ENCODE data around the gene INSL4.

Gene INSL4

GRCh38 chr9:5231212-5231611 lies at the start of gene INSL4:
INSL4 (plus strand) TSS chr9:5231419; CDS start chr9:5231524, 105 bp downstream.
- DNase-seq (ENCODE audit: low read depth in 2 of 2) = no peak

GRCh38 chr9:5184776-5185175 lies 46.4 kb upstream of the INSL4 start:
- no peak for DNase-seq (ENCODE audit: low read depth in 2 of 2)

DNA sequence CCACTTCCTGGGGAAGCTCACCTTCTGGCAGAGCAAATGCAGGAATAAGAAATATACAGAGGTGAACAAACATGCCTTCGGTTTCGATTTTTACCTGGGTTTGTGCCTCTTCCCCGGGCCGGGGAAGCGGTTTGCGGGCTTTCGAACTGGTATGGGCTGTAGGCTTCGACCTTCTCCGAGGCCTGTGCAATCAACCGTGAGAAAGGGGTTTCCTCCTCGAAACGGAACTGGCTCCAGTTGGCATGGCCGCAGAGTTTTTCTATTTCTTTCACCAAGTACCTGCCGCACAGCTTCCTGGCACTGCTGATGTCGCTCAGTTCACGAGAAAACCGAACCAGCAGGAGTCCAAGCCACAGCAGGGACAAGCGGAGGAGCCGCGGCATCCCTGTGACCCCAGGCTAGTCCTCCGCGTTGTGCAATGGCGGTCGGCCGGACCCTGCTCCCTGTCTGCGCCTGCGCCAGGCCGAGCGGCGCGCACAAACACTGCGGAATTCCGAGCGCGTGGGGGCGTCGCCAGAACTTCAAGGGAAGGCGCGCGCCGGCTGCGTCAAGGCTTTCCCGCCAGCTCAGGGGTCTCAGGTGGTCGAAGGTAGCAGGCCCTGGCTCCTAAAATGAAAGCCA lies 45.9 kb upstream of the INSL4 start, which contains the start of gene INSL6:
TSS of gene INSL6 (minus strand) at position 420 of the 621 bp plus-strand sequence. CDS start at position 383, 37 bp downstream.
- DNase-seq (ENCODE audit: low read depth in 2 of 2) = no peak

DNA sequence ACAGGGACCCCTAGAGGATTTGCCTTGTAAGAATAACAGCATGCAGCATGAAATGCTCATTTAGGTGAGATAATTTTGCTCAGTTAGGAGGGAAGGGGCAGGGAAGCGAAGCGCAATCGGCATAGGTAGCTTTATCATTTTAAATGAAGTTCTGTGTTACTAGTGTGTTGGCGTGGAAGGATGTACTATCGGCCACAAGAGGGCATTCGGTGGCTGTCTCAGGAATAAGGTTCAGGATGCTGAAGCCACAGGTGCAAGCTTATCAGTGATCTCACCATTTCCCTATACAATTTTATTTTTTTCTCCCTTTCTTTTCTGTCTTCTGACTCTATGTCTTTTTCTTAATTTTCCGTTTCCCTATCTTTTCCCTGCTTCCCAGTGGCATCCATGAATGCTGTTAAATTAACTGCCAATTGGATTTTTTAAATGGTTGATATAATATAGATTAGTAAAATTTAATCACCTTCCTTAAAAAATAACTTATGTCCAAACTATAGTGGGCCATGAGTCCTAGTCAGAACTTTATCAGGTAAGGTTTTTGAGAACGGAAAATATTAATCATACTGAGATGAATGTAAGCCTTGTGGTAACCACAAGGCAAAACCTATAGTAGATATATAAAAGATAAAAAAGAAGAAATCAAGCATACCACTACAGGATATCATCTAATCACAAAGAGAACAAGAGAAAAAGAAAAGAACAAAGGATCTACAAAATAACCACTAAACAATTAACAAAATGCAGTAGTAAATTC lies 44.6 kb upstream of the INSL4 start:
- peak; percentile 6 to 30 for DNase-seq (ENCODE audit: low read depth in 2 of 2)

DNA sequence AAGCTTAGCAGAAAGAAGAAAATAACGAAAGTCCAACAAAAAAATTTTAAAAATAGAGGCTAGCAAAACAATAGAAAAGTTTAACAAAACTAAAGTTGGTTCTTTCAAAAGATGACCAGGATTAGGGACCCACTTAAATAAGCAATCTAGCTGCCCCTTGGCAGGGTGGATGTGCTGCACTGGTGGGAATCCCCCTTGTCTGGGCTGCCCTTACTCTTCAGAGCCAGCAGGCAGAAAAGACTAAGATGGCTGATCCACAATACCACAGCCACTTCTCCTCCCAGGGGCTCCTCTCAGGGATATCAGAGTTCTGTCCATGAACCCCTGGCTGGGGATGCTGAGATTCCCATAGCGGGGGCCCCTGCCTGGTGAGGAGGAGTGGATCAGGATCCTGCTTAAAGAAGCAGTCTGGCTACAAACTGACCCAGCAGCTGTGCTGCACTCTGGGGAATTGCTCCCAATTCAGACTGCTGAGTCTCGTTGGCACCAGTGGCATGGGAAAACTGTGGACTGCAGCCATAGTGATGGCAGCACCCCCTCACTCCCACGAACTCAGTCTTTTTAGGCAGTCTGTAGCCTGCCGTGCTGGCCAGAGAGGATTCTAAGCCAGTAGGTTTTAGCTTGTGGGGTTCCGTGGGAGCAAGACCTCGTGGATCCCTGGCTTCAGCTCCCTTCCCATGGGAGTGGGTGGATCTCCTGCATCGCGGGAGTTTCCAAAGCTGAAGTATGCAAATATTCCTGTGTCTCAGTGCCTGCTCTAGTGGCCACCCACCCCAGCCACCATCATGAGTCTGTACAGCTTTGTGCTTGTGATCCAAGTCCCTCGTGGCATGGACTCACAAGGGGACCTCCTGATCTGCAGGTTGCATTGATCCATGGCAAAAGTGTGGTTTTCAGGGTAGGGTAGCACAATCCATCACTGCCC lies 42.9 kb upstream of the INSL4 start:
- no peak for DNase-seq (ENCODE audit: low read depth in 2 of 2)

DNA sequence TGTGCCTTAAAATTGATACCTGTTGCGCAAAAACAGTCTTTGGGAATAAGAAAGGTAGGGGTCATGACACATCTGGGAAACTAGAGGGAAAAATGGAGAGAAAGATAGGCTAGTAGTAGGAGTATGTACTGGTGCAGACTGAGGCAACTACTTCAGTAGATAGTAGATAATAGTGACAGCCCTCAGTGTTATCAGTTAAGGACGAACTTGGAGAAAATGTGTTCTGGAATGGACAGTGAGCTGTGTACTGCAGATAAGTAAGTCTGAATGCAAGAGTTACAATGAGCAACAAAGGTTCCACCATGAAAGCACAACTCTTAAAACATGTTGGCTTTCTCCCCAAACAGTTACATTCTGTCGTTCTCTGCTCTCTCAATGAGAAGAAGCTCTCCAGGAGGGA lies 39.2 kb upstream of the INSL4 start:
- no peak for DNase-seq (ENCODE audit: low read depth in 2 of 2)

DNA sequence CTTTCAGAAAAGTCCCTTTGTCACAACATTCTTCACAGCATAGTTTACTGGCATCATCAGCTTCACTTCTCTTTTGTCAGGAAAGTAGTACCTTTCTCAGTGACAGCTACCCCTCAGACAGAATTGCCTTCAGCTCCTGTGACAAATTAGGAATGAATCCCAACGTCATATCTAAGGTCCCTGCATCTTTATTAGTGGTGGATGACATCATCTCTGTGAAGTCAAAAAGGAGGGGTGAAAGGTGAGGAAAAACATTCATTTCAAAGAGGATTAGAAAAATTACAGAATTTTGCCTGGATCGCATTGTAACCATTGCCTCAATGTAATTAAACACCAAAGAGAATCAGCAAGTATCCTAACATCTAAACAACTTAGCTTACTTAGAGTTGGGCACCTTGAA lies 37.9 kb upstream of the INSL4 start:
- DNase-seq (ENCODE audit: low read depth in 2 of 2) = no peak

DNA sequence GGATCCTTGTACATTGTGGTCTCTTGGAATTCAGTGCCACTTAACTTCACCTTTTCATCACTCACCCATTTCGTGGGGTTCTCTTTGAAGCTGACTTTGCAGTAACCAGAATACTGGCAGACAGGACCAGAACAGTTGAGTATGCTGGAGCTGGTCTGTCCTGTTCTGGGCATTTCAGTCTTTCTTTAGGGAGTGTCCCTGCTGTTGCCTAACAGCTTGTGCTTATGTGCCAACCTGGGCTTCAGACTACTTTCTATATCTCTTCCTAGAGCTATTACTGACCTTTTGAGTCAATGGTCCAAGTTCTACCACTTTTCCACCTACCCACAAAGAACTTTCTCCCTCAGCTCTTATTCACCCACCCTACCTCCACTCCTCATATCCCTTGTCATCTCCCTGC lies 35.8 kb upstream of the INSL4 start:
- no peak for DNase-seq (ENCODE audit: low read depth in 2 of 2)

- DNase-seq (ENCODE audit: low read depth in 2 of 2) = no peak
Measured at GRCh38 chr9:5205071-5205470, 26.1 kb upstream of the INSL4 start.

GRCh38 chr9:5230554-5230953 lies 665 bp upstream of the INSL4 start:
- no peak for DNase-seq (ENCODE audit: low read depth in 2 of 2)

DNA sequence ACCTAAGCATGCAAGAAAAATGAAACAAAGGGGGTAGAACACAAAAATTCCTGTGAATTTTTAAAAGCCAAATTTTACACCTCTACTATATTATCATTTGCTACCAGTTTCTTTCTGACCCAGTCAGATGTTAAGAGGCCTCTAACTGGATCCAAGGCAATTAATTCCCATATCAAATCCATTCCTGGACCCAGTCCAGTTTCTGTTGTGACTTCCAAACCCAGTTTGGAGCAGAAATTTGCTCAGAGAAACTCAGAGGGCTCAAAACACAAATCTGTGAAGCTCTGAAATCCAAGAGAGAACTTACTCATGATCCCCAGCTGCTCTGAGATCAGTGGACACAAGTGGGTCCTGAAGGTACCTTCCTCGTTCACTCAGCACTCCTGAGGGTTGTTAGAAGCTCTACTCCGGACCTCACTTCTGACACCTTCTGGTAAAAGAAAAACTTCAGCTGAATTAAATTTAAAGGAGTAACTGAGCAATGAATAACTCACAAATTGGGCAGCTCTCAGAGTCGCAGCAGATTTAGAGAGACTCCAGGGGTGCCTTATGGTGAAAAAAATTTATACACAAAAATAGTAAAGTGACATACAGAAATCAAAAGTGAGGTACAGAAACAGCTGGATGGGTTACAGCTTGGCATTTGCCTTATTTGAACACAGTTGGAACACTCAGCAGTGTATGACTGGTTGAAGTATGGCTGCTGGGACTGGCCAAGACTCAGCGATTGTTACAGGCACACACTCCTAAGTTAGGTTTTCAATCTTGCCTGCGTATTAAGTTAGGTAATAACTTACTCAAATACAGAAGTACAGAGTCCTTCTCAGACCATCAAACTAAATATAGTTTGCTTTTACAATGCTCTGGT lies 32.4 kb downstream of the INSL4 start:
- no peak for DNase-seq (ENCODE audit: low read depth in 2 of 2)

GRCh38 chr9:5264219-5264595 lies 33.0 kb downstream of the INSL4 start:
- DNase-seq (ENCODE audit: low read depth in 2 of 2) = no peak

DNA sequence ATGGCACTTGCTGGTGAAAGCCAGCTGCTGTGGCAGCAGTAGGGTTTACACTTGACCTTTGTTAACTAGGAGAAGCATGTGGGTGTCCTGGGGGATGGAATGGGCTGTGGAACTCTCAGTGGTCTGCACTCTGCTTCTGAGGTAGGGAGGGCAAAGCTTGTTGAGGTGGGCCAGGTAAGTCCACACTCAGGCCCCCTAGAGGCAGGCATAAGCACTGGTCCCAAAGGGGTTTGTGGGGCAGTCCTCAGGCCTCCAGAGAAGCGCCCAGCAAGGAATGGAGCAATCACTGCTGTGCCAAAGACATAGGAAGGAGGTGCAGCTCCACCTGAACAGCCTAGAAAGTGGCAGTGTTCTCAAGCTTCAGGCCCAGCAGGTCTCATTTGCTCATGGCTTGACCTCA lies 34.7 kb downstream of the INSL4 start:
- no peak for DNase-seq (ENCODE audit: low read depth in 2 of 2)

DNA sequence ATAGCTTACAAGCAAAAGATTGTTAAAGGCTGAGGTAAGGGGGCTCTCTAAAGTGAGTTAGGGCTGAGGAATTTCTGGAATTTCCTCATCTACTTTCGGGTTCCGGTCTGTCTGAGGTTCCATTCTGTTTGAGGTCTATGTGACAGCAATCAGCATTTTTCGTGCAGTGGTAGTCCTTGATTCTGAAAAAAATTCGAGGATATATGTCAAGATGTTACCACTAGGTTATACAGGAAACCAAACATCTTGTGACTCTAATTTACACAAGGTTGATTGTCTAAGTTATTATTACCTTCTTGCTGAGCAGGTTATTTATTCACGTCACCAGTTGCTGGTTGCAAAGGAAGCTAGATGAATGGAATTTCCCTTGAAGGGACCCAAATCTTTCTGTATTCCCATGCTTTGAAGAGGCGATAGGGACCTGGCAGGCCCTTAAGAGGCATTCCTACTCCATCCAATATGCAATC lies 38.1 kb downstream of the INSL4 start:
- DNase-seq (ENCODE audit: low read depth in 2 of 2) = no peak

DNA sequence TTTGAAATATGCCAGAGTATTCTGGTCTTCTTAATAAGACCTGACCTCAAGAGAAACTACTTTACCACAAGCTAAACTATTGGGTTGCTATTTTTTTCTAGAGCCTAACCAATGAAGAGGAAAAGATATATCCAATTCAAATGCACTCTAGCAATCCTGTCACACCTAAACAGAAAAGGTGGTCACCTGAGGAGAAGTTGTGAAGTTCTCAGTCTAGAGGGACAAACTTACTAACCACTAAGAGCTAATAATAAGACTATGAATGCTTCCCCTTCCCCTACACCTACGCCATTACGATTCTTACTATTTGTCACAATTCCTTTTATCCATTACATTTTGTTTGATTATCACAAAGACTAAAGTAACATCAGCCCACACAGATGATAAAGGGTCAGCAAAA lies 43.6 kb downstream of the INSL4 start:
- DNase-seq (ENCODE audit: low read depth in 2 of 2) = no peak

GRCh38 chr9:5278486-5278885 lies 47.3 kb downstream of the INSL4 start:
- no peak for DNase-seq (ENCODE audit: low read depth in 2 of 2)
